GM10266 (cell line): ENCODE results near the gene GLO1.

ENCODE experiments used
- DNase-seq: peaks from one replicate; pipeline ENCODE4 v3.0.0; 2012; ENCODE audit errors: extremely low spot score
- CTCF ChIP-seq: IDR thresholded peaks from 2 replicates; pipeline ENCODE4 v1.5.1; 2012; ENCODE audit warnings: mild to moderate bottlenecking, low read depth; ENCODE audit not compliant: control insufficient read depth, insufficient read depth; ENCODE audit errors: missing control alignments

The GLO1 gene

GRCh38 chr6:38702558-38703397 lies at the start of gene GLO1:
GLO1 (minus strand) TSS chr6:38703145; CDS start chr6:38703054, 91 bp downstream.
- peak; percentile 96 for DNase-seq
- no peak for TF ChIP-seq CTCF

- no peak for TF ChIP-seq CTCF
- DNase-seq = no peak
Observed at GRCh38 chr6:38750968-38751615, 48.1 kb upstream of the GLO1 start.

DNA sequence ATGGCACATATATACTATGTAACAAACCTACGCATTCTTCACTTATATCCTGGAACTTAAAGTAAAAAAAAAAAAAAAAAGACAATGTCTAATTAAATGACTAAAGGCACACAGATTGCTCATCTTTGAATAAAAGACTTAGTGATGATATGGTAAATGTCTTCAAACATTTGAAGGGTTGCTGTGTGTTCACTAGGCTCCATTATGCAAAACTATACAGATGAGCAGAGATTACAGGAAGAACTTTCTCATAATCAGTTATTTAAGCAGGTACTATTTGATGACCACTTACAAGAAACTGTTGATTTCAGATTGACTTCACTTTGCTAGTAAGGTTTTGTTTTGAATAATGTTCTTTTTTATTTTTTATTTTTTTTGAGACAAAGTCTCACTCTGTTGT lies 46.5 kb upstream of the GLO1 start:
- TF ChIP-seq CTCF = no peak
- no peak for DNase-seq

GRCh38 chr6:38739532-38739931 lies 36.6 kb upstream of the GLO1 start:
- DNase-seq = no peak
- no peak for TF ChIP-seq CTCF

DNA sequence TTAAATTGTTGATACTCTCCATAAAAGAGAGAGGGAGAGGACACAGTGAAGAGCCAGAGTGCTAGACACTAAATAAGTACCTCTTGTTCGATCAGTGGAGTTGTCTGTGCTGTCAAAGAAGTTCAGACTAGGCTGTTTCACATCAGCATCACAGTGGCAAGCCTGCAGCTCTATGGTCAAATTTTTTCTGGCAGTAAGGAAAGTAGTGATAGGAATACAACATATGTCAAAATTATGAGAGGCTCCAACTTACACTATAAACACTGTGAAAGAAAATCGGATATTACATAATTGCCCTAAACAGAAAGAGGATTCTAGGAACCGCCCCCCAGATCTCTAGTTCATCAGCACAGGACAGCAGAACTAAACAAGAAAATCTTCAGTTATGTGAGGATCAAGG lies 35.3 kb upstream of the GLO1 start:
- no peak for TF ChIP-seq CTCF
- DNase-seq = no peak

DNA sequence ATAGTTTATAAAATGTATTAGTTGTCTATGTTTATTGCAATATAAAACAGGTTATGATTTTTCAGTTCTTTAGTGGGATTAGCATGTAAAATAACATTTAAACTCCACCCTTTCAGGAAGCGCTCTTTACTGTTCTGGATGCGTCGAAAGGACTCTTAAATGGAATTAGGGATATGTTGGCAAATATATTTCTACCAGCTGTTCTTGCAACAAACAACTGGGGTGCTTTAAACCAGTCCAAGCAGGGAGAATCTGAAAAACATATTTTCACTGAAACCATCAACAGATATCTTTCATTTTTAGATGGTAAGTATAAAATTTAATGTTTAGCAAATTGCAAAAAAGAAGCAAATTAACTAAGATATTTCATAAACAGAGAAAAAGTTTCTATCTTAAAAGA lies 34.0 kb upstream of the GLO1 start:
- DNase-seq = no peak
- TF ChIP-seq CTCF = no peak
